ENCODE results near the gene RTN4RL1. TPM values are rescaled to one million over a fixed set of nuclear protein-coding genes. Genes with fewer than 3 reads are reported as not detected.

RTN4RL1 gene
- total and polyA plus RNA-seq, 12 donors = 0.81 to 6.3 (median 2.7) TPM

DNA sequence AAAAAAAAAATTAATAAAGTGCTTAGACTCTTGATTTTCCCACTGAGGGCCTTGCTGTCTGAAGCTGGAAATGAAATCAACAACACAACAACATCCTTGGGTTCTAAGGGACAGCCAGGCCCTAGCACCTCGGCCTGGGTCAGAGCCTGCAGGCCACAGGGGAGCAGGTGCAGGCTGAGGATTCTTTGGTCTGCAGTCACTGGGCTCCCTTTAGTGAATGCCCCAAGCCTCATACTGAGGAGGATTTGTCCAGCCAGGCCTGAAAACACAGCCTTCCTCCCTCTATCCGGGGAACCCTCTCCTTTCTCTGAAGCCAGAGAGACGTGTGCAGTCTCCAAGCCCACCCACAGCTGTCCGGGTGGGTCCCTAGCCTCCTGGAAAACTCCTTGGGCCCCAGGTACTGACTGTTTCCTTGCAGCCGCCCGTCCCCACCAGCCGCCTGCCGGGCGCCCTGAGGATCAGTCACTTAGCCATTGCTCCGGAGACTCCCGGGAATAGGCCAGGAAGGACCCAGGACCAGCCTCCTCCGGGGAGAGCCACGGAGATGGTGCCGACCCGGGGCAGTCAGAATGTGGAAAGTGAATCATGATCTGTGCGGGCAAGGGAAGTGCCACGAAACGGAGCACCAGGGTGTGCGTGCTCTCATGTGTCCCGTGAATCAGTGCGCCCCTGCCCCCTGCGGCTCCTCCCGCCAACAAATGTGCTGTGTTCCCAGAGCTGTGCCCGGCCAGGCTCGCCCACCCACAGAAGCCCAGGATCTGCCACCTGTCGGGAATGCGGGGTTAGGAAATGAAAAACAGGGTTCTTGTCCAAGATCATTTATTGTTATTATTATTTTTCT is 91.0 kb downstream of the RTN4RL1 start:
- Histone ChIP-seq H3K9me3 (no peaks in the 10 kb centered on the region), H3K4me3 (no peak overlapping the region), H3K27ac (no peak overlapping the region), H3K27me3 (peaks cover 0 to 3% (median 0%) of the 10 kb centered on the region in 7 donors), H3K4me1 (peaks cover 0 to 20% (median 9%) of the 10 kb centered on the region in 9 donors), H3K36me3 (no peaks in the 10 kb centered on the region)
- 88 to 91% methylated on average over 27 of the region's 27 CpGs for WGBS, 2 donors
- ATAC-seq = no peak
- intact Hi-C loops (cut with DNase I) = loop anchor here in 1 of 10 donors (10.0 kb wide), 1 partner anchor 71 kb away; no protein-coding TSS in a partner anchor
- no peak for DNase-seq
- TF ChIP-seq, protein P1, sequence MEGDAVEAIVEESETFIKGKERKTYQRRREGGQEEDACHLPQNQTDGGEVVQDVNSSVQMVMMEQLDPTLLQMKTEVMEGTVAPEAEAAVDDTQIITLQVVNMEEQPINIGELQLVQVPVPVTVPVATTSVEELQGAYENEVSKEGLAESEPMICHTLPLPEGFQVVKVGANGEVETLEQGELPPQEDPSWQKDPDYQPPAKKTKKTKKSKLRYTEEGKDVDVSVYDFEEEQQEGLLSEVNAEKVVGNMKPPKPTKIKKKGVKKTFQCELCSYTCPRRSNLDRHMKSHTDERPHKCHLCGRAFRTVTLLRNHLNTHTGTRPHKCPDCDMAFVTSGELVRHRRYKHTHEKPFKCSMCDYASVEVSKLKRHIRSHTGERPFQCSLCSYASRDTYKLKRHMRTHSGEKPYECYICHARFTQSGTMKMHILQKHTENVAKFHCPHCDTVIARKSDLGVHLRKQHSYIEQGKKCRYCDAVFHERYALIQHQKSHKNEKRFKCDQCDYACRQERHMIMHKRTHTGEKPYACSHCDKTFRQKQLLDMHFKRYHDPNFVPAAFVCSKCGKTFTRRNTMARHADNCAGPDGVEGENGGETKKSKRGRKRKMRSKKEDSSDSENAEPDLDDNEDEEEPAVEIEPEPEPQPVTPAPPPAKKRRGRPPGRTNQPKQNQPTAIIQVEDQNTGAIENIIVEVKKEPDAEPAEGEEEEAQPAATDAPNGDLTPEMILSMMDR (IDR thresholded peaks at IDR 0.05) = no peak

DNA sequence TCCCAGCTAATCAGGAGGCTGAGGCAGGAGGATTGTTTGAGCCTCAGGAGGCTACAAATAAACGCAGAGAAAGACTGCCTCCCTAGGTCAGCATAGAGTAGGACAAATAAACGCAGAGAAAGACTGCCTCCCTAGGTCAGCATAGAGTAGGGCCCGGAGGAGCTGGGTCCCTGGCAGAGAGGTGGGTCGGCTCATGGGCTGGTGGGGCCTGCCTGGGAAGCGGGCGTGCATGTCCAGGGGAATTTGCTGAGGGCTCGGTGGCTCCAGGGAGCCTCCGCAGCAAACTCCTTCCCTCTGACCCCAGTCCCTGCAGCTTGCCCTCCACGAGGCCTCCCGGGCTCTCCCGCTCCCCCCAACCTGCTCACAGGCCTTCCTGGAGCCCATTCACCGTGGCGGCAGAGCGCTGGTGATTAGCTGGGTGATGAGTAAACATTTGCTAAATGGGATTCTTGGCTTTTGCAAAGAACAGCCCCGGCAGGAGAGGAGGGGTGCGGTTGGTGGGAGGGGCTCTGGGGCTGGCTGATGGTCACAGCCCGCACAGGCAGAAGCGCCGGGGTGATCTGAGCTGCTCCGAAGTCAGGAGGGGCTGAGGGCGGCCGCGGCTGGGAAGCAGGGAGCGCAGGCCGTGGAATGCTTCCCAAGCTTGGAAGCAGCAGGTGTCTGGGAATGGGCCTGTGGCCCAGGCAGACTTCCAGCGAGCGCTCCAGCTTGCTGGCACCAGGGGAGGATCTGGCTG is 93.1 kb downstream of the RTN4RL1 start:
- TF ChIP-seq, protein P1 (IDR thresholded peaks at IDR 0.05) = no peak
- 38 to 42% methylated on average over 27 of the region's 27 CpGs for WGBS, 2 donors
- peak; percentile 25 to 58 for DNase-seq
- H3K4me1 ChIP-seq = peaks cover 0 to 25% (median 13%) of the 10 kb centered on the region in 9 donors
- H3K9me3 ChIP-seq = no peaks in the 10 kb centered on the region
- no peaks in the 10 kb centered on the region for H3K36me3 ChIP-seq
- H3K27me3 ChIP-seq = peaks cover 0 to 3% (median 0%) of the 10 kb centered on the region in 7 donors
- peak overlapping the region in 1 of 10 donors; percentile 14 for H3K4me3 ChIP-seq
- H3K27ac ChIP-seq = peak overlapping the region in 9 of 10 donors; percentile 11 to 54 (median 39)
- intact Hi-C loops (cut with DNase I) = loop anchor here in 1 of 10 donors (10.0 kb wide), 1 partner anchor 73 kb away; no protein-coding TSS in a partner anchor
- peak; percentile 30 to 60 (median 47) for ATAC-seq

DNA sequence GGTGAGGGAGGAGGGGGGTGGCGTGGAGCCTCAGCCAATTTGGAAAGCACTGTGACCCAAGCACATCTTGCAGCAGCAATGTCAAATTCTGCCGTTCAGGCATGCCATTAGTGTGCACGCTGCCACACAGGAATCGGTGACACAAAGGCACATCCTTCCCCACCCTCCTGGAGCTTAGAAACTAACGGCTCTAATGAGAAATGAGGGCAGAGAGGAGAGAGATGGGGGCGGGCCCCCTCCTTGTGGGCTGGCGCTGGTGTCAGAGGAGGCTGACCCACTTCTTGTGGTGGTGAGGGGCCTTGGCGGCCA is 94.8 kb downstream of the RTN4RL1 start:
- TF ChIP-seq, protein P1 (IDR thresholded peaks at IDR 0.05) = no peak
- DNase-seq (no peak), ATAC-seq (no peak)
- no peak overlapping the region for H3K27ac ChIP-seq
- H3K36me3 ChIP-seq = no peaks in the 10 kb centered on the region
- intact Hi-C loops (cut with DNase I) = loop anchor here in 1 of 10 donors (10.0 kb wide), 1 partner anchor 75 kb away; no protein-coding TSS in a partner anchor
- 42 to 55% methylated on average over 8 of the region's 8 CpGs for WGBS, 2 donors
- H3K4me1 ChIP-seq = peaks cover 0 to 25% (median 13%) of the 10 kb centered on the region in 9 donors
- H3K4me3 ChIP-seq = no peak overlapping the region
- no peaks in the 10 kb centered on the region for H3K9me3 ChIP-seq
- peaks cover 0 to 3% (median 0%) of the 10 kb centered on the region in 7 donors for H3K27me3 ChIP-seq

DNA sequence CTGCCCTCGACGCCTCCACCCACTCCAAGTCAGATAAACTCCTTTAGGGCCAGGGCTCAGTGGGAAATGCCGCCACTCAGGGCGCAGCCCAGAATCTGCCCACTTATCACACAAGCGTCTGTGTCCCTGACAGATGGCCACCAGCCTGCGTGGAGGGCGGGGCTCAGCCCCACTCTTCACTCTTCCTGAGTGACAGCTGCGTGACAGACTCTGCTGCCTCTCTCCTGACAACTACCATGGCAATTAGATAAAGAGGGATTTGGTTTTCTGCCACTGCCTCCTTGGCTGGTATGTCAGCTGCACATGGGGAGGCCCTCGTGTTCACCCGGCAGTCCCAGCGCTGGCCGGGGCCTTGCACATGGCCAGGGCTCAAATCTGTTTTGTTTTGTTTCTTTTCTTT is 96.2 kb downstream of the RTN4RL1 start:
- peak overlapping the region in 2 of 10 donors; percentile 19 to 25 for H3K27ac ChIP-seq
- H3K36me3 ChIP-seq = no peaks in the 10 kb centered on the region
- 18 to 28% methylated on average over 12 of the region's 12 CpGs for WGBS, 2 donors
- TF ChIP-seq, protein P1 (IDR thresholded peaks at IDR 0.05) = no peak
- peak; percentile 66 to 73 for DNase-seq
- ATAC-seq = peak; percentile 82 to 92 (median 86)
- H3K4me1 ChIP-seq = peaks cover 0 to 25% (median 13%) of the 10 kb centered on the region in 9 donors
- peaks cover 0 to 3% (median 0%) of the 10 kb centered on the region in 7 donors for H3K27me3 ChIP-seq
- intact Hi-C loops (cut with DNase I) = no loop called here
- H3K9me3 ChIP-seq = no peaks in the 10 kb centered on the region
- no peak overlapping the region for H3K4me3 ChIP-seq
